ENCODE data around the gene FADS2. TPM values are rescaled to one million over a fixed set of nuclear protein-coding genes. Genes with fewer than 3 reads are reported as not detected.

FADS2 gene
- total RNA-seq, 4 donors from 2014 or later: 1.6 to 30.7 (median 12.0) TPM

DNA sequence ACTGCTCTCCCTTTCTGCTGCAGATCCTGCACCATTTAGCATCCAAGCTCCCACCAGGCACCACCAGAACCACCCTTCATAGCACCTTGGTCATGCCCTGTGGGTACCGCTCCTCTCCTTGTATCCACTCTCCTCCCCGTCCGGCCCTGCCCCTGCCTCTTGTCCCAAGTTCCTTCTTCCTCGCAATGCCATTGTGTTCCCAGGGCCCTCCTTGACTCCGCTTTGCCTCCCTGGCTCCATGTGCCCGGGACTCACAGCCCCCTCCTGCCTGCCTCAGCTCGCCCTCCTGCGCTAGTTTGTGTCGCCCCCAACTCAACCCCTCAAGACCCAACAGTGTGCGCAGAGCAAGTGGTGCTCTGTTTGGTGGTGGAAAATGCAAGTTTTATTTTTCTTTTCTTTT lies 10.8 kb downstream of the FADS2 start:
- Histone ChIP-seq H3K9me3 (no peaks in the 10 kb centered on the region), H3K4me3 (no peak overlapping the region), H3K4me1 (peaks cover 0 to 14% (median 3%) of the 10 kb centered on the region in 4 donors), H3K27ac (no peak overlapping the region), H3K27me3 (no peaks in the 10 kb centered on the region), H3K36me3 (peaks cover 0 to 34% (median 0%) of the 10 kb centered on the region in 3 donors)
- no peak for DNase-seq
- TF ChIP-seq, protein P1, sequence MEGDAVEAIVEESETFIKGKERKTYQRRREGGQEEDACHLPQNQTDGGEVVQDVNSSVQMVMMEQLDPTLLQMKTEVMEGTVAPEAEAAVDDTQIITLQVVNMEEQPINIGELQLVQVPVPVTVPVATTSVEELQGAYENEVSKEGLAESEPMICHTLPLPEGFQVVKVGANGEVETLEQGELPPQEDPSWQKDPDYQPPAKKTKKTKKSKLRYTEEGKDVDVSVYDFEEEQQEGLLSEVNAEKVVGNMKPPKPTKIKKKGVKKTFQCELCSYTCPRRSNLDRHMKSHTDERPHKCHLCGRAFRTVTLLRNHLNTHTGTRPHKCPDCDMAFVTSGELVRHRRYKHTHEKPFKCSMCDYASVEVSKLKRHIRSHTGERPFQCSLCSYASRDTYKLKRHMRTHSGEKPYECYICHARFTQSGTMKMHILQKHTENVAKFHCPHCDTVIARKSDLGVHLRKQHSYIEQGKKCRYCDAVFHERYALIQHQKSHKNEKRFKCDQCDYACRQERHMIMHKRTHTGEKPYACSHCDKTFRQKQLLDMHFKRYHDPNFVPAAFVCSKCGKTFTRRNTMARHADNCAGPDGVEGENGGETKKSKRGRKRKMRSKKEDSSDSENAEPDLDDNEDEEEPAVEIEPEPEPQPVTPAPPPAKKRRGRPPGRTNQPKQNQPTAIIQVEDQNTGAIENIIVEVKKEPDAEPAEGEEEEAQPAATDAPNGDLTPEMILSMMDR (IDR thresholded peaks at IDR 0.05): no peak
- TF ChIP-seq POLR2A (IDR thresholded peaks at IDR 0.05): no peak

DNA sequence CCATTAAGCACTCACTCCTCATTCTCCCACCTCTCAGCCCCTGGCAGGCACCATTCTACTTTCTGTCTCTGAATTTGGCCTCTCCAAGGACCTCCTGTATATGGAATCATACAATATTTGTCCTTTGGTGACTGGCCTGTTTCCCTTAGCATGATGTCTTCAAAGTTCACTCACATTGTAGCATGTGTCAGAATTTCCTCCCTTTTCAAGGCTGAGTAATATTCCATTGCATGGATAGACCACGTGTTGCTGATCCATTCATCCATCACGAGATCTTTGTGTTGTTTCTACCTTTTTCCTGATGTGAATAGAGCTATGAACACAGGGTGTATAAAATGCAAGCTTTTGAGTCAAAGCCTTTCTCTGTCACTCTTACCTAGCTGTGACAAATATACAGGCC lies 11.6 kb downstream of the FADS2 start:
- Histone ChIP-seq H3K4me1 (peaks cover 0 to 6% (median under 1%) of the 10 kb centered on the region in 4 donors), H3K9me3 (no peaks in the 10 kb centered on the region), H3K4me3 (no peak overlapping the region), H3K36me3 (peaks cover 0 to 34% (median 0%) of the 10 kb centered on the region in 3 donors), H3K27me3 (no peaks in the 10 kb centered on the region), H3K27ac (no peak overlapping the region)
- DNase-seq: no peak
- TF ChIP-seq, protein P1 (IDR thresholded peaks at IDR 0.05): no peak
- TF ChIP-seq POLR2A (IDR thresholded peaks at IDR 0.05): no peak

DNA sequence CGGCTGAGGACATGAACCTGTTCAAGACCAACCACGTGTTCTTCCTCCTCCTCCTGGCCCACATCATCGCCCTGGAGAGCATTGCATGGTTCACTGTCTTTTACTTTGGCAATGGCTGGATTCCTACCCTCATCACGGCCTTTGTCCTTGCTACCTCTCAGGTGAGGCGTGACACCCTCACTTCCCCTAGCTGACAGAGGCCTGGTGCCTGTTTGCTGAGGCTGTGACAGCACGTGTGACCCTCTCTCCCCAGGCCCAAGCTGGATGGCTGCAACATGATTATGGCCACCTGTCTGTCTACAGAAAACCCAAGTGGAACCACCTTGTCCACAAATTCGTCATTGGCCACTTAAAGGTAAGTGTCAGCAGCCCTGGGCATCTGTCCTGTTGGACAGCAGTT lies 12.3 kb downstream of the FADS2 start:
- H3K27ac ChIP-seq: no peak overlapping the region
- DNase-seq: no peak
- H3K9me3 ChIP-seq: no peaks in the 10 kb centered on the region
- peaks cover 0 to 38% (median 0%) of the 10 kb centered on the region in 3 donors for H3K36me3 ChIP-seq
- no peak for TF ChIP-seq POLR2A (IDR thresholded peaks at IDR 0.05)
- TF ChIP-seq, protein P1 (IDR thresholded peaks at IDR 0.05): no peak
- no peaks in the 10 kb centered on the region for H3K4me1 ChIP-seq
- no peak overlapping the region for H3K4me3 ChIP-seq
- no peaks in the 10 kb centered on the region for H3K27me3 ChIP-seq

DNA sequence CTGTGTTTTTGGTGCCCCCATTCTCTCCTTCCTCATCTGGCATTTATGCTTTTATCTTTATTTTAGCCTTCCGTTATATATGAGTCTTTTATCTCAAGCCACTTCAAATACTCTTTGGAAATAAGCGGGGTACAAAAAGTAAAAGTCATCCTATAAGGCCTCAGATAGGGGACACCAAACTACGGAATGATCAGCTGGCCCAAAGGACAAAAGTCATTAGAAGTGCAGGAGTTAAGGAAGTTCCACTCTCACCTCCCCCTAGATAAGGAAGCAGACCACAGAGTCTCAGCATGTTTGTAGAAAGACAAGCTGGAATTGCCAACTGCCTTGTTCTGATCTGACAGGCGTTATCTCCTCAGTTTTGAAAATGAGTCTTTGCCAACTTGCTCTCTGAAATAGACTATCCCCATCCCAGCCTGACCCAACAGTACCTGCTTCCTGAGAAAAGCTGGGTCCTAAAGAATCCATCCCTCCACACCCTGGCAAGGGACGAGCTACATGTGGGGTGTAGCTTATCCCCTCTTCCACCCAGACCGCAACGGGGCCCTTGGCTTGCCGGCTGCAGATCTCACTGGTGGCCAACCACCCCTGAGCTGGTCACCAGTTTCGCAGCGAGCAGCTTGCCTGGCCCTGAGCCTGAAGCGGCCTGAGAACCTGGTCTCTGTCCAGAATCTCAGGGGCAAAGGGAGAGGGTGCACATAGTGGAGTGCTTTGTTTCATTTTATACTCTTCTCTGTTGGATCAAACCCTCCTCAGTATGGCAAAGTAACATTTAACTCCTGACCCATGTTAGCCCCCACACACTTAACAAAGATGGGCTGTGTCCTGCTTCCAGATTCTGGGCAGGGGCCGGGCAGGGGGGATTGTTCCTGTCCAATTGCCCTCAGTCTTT lies 13.8 kb downstream of the FADS2 start:
- TF ChIP-seq POLR2A (IDR thresholded peaks at IDR 0.05): no peak
- TF ChIP-seq, protein P1 (IDR thresholded peaks at IDR 0.05): no peak
- H3K4me3 ChIP-seq: no peak overlapping the region
- peak overlapping the region in 1 of 4 donors; percentile 3 for H3K27ac ChIP-seq
- no peaks in the 10 kb centered on the region for H3K9me3 ChIP-seq
- no peaks in the 10 kb centered on the region for H3K27me3 ChIP-seq
- no peak for DNase-seq
- H3K36me3 ChIP-seq: peaks cover 0 to 38% (median 0%) of the 10 kb centered on the region in 3 donors
- H3K4me1 ChIP-seq: no peaks in the 10 kb centered on the region

DNA sequence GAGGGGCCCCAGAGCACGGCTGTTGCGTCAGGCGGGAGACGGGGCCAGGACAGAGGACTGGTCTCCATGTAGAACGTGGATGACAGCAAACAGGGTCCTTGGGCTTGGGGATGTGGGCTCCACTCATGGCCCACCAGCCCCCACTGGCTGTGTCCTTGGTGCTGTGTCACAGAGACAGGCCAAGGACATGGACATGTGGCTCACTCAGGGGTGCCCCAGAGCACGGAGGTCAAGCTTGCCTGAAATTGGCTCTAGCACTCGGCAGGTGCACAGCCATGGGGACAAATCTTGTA lies 14.4 kb downstream of the FADS2 start:
- H3K36me3 ChIP-seq: peaks cover 0 to 39% (median 0%) of the 10 kb centered on the region in 3 donors
- no peaks in the 10 kb centered on the region for H3K9me3 ChIP-seq
- H3K27me3 ChIP-seq: no peaks in the 10 kb centered on the region
- TF ChIP-seq, protein P1 (IDR thresholded peaks at IDR 0.05): no peak
- no peak for TF ChIP-seq POLR2A (IDR thresholded peaks at IDR 0.05)
- no peak for DNase-seq
- no peak overlapping the region for H3K4me3 ChIP-seq
- no peak overlapping the region for H3K27ac ChIP-seq
- H3K4me1 ChIP-seq: no peaks in the 10 kb centered on the region
